Esophagus mucosa (tissue), 1 donor: Measurements from ENCODE around the gene SHFL. TPM values are rescaled to one million over a fixed set of nuclear protein-coding genes. Genes with fewer than 3 reads are reported as not detected.

Experiments
- ATAC-seq: fragments of 200-7000 bp; cut with Tn5 transposase; one replicate; pipeline ENCODE4 v1.9.1; 2020
- total RNA-seq: library from RNA; stranded (reverse); gene quantifications from one replicate; pipeline ENCODE4 v1.2.4, GENCODE V29; 2023
- donor health status: DM: yes; HTN: yes; CAD: no.

SHFL gene
- total RNA-seq, 1 donor from 2014 or later = 11.1 TPM

DNA sequence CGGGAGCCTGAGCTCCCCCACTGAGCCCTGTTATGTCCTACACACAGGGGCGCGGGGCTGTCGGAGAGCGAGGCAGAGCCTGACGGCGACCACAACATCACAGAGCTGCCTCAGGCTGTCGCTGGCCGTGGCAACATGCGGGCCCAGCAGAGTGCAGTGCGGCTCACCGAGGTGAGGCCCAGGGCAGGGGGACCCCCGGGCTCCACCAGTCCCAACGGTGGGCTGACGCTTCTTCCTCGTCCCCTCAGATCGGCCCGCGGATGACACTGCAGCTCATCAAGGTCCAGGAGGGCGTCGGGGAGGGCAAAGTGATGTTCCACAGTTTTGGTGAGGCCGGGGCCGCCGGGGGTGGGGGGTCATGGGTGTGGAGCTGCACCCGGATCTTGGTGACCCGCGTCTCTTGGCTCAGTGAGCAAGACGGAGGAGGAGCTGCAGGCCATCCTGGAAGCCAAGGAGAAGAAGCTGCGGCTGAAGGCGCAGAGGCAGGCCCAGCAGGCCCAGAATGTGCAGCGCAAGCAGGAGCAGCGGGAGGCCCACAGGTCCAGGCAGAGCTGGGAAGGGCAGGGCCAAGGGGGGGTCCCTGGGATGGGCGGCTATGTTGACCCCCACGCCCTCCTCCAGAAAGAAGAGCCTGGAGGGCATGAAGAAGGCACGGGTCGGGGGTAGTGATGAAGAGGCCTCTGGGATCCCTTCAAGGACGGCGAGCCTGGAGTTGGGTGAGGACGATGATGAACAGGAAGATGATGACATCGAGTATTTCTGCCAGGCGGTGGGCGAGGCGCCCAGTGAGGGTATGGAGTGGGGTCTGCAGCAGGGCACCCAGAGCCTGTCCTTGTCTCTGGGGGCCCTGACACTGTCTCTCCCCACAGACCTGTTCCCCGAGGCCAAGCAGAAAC lies 24.2 kb downstream of the SHFL start:
- ATAC-seq = no peak

DNA sequence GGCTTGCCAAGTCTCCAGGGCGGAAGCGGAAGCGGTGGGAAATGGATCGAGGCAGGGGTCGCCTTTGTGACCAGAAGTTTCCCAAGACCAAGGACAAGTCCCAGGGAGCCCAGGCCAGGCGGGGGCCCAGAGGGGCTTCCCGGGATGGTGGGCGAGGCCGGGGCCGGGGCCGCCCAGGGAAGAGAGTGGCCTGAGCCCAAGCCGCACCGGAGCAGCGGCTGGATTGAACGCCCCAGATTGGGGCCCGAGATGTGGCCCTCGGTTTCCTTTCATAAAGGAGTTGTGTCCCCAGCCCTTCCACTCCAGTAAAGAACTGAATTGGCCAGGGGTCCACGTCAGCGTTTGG lies 24.8 kb downstream of the SHFL start:
- no peak for ATAC-seq

DNA sequence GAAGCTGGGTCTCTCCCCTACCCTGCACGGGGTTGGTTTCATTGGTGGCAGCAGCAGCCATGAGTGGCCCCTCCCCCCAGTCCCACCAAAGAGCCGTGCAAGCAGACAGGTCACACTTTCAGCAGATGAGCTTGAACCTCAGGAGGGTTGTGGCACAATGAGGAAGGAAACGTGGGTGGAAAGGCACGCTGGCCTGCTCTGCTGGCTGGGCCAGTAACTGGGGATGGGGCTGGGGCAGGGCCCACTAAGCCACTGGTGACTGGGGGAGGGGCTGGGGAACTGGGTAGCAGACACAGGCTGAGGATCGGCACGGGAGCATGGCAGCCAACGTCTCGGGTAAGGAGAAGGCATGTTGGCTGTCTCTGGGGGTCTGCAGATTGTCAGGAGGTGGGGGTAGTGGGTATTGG lies 25.3 kb downstream of the SHFL start, which contains the start of gene P2RY11:
TSS of gene P2RY11 (plus strand) at position 289 of the 407 bp plus-strand sequence. CDS start at position 318, 29 bp downstream.
- ATAC-seq = no peak

DNA sequence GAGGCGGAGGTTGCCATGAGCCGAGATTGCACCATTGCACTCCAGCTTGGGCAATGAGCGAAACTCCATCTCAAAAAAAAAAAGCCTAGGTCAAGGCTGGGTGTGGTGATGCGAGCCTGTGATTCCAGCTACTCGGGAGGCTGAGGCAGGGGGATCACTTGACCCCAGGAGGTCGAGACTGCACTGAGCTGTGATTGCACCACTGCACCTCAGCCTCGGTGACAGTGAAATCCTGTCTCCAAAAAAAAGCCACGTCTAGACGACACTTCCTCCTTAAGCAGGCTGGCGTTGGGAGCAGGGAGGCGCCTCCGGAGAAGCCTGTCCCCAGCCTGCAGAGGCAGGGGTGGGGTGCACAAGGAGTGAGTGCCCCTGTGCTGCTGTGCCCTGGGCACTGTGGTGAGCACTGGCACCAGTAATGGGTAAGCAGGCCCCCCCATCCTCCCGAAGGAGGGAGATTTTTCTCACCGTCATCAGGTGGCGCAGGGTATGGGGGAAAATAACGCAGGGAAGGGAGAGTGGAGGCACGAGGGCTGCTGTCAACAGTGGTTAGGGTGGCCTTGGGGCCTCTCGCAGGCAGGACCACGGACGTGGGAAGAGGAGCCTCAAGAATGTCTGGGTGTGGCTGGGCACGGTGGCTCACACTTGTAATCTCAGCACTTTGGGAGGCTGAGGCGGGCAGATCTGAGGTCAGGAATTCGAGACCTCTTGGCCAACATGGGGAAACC lies 26.1 kb downstream of the SHFL start:
- ATAC-seq = no peak

DNA sequence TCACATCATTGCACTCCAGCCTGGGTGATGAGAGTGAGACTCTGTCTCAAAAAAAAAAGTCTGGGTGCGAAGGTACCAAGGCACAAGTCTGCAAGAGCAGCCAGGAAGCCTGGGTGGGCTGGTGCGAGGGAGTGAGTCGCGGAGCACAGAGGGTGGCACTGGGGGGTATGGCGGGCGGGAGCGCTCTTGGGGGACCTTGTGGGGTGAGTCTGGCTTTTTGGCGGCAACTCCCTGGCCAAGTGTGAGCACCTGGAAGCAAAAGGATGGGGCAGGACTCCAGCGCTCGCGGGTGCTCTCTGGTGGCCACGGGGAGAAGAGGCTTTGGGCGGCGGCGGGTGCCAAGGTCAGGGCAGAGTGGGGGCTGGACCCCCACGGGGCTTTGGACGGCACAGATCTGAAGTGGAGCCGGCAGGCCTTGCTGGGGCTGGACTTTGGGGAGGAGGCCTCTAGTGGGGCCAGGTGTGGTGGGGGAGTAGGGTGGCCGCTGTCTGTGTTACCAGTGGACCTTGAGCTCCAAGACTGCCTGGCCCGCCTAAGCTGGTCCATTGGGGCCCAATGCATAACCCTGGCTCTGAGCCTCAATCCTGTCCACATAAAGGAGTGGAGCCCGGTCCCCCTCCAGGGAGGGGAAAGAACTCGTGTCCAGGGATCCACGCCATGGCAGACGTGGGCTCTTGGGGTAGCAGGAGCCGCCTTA lies 26.9 kb downstream of the SHFL start:
- ATAC-seq = peak; percentile 41

DNA sequence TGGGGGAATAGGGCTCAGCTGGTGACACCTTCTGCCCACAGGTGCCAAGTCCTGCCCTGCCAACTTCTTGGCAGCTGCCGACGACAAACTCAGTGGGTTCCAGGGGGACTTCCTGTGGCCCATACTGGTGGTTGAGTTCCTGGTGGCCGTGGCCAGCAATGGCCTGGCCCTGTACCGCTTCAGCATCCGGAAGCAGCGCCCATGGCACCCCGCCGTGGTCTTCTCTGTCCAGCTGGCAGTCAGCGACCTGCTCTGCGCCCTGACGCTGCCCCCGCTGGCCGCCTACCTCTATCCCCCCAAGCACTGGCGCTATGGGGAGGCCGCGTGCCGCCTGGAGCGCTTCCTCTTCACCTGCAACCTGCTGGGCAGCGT lies 27.5 kb downstream of the SHFL start:
- ATAC-seq = peak; percentile 2

DNA sequence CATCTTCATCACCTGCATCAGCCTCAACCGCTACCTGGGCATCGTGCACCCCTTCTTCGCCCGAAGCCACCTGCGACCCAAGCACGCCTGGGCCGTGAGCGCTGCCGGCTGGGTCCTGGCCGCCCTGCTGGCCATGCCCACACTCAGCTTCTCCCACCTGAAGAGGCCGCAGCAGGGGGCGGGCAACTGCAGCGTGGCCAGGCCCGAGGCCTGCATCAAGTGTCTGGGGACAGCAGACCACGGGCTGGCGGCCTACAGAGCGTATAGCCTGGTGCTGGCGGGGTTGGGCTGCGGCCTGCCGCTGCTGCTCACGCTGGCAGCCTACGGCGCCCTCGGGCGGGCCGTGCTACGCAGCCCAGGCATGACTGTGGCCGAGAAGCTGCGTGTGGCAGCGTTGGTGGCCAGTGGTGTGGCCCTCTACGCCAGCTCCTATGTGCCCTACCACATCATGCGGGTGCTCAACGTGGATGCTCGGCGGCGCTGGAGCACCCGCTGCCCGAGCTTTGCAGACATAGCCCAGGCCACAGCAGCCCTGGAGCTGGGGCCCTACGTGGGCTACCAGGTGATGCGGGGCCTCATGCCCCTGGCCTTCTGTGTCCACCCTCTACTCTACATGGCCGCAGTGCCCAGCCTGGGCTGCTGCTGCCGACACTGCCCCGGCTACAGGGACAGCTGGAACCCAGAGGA lies 28.0 kb downstream of the SHFL start:
- peak; percentile 41 for ATAC-seq

DNA sequence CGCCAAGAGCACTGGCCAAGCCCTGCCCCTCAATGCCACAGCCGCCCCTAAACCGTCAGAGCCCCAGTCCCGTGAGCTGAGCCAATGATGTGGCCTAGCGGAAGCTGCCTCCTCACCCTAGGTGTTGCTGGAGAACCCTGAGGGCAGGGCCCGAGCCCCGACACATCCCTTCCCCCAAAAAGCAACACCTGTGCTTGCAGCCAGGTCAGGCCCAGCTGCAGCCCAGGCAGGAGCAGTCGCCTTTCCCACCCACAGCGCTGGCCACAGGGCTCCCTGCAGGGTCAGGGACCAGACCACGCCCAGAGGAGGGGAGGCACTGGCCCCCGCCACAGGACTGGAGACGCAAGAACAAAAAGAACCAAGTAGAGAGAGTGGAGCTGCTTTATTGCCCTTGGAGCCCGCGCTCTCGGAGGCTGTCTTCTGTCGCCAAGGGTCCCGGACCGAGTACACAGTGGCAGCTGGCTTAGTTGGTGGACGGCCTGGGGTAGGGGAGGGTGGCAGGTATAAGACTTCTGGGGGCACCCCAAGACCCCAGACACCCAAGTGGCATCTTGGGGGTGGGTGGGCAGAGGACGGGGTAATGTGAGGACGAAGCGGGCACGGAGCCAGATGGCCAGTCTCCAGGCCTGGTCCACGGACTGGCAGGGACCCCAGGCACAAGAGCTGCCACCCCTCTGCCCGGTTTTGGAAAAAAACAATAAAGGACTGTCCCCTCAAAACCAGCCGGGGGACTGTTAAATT lies 28.7 kb downstream of the SHFL start:
- ATAC-seq = peak; percentile 1

DNA sequence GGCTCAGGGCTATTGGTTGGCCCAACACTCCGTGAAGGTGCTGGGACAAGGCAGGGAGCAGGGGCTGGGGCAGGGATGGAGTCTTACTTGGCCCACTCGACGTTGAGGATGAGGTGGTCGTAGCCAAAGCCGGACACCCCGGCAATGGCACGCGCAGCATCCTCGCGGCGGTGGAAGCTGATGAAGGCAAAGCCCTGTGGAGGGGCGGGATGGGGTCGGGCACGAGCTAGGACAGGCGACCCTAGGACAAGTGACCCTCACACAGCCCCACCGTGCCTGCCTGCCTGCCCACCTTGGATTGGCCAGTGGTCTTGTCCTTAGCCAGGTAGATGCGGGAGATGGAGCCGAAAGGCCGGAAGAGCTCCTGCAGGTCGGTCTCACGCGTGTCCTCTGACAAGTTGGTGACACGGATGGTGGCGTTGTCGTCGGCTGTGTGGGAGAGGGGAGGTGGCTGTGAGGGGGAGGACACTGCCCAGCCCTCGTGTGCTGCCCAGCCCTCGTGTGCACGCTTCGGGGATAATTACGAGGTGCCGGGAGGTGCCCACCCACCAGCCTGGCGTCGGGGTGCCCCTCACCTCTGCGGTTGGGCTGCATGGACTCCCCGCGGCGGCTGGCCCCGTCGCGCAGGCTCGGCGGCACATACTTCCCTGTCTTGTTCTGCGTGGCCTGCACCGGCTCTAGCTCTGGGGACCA lies 29.4 kb downstream of the SHFL start:
- ATAC-seq = no peak

DNA sequence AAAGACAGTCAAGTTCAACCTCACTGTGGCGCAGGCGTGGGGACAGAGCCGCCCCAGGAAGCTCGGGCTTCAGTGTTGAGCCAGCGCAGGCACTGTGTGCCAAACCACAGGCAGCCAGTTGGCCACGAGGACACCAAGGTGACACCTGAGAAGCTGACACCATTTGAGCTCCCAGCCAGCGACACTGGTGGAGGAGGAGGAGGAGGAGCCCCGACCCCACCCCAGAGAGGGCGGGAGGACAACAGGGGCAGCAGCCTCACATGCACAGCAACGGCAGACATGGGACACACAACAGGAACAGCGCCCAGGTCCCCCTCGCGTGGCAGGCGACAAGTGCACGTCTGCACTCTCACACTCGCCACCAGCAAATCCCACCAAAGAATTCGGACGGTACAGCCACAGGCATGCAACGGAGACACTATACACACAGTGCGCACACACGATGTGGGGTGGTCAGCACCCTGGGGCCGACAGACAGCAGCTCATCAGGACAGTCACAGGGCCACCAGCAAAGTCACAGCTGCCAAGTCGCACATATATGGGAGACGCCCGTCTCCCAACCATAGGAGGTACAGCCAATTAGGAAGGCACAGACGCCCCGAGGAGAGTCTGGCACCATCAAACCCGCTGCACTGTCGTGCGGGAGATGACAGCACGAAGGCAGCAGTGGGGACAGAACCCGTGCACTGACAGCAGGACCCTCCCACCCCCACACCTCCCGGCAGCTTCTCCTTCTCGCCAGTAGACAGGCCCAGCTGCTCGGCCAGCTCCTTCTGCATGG lies 30.2 kb downstream of the SHFL start:
- no peak for ATAC-seq

DNA sequence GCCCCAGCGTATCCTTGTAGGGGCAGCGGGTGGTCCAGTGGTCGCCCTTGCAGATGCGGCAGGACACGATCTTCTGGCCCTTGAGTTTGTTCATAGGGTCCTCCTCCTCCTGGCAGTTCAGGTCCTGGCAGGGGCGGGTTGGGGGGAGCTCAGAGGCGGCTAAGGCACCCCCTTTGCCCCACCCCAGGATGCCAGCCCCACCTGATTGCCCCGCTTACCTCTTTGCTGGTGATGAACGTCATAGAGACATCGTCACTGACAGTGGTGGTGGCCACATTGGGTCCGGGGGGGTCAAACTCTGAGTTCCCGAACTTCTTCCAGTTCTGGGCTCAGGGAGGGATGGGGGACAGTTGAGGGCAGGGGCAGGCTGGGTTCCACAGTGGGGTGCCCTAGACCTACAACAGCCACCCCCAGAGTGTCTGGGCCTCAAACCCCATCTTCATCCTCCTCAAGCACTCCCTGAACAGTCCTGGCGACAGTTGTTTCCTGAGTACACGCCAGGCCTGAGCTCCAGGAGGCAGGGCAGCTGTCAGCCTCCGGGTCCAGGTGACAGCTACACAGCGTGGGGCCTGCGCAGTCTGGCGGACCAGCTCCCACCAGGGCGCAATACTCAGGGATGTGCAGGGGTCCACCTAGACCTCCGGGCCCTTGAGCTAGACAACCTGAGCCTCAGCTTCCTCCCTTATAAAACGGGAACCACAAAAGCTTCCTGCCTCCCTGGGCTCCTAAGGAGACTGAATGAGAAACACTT lies 30.9 kb downstream of the SHFL start:
- no peak for ATAC-seq

DNA sequence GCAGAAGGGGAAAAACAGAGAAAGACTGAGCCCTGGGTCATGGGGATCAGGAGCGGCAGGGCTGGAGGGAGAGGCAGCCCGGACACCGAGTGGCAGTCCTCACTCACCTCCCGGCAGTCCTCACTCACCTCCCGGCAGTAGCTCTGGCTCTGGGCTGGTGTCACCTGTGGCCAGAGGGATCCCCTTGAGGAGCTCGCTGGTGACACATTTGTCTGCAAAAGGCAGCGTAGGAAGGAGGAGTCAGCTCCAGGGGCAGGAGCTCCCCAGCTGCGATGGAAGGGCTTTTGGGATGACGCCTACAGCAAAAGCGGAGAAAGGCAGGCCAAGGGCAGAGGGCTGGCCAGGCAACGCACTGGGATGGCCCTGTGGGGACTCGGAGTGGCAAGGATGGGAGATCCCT lies 32.8 kb downstream of the SHFL start:
- peak; percentile 2 for ATAC-seq

DNA sequence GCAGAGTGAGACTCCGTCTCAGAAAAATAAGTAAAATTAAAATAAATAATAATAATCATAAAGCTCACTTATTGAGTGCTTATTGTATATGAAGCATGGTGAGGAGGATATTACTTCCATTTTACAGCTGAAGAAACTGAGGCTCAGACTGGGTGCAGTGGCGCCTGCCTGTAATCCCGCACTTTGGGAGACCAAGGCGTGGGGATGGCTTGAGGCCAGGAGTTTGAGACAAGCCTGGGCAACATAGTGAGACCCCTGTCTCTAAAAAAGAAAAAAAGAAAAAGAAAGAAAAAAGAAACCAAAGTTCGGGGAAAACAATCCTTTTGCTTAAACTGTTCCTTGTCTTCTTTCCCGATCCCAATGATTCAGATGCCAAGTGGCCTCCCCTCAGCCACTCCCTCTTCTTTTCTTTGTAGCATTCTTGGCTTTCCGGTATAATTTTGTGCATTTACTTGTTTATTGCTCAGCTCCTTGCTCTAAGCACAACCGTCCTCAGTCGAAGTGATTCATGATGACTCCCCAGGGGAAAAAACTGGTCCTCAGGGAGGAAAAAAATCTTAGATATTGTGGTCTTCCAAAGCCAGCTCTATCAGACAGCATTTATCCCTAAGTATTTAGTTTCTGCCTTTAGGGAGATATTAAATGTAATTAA lies 34.5 kb downstream of the SHFL start:
- peak; percentile 28 for ATAC-seq

DNA sequence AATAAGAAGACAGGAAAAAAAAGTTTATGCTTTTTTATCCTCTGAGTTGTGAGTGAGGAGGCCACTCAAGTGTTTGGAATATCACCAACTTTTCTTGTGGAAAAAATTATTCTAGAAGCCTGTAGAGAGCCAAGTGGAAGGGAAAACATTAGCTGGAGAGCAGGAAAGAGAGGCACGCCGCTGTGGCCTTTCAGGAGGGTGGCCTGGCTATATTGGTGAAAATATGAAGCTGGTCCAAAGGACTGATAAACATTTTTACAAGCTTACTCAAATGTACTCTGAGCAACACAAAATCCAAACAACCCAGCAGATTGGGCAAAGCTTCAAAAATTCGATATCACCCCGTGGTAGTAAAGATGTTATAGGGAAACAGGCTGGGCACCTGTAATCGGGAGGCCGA lies 35.9 kb downstream of the SHFL start:
- ATAC-seq = no peak

DNA sequence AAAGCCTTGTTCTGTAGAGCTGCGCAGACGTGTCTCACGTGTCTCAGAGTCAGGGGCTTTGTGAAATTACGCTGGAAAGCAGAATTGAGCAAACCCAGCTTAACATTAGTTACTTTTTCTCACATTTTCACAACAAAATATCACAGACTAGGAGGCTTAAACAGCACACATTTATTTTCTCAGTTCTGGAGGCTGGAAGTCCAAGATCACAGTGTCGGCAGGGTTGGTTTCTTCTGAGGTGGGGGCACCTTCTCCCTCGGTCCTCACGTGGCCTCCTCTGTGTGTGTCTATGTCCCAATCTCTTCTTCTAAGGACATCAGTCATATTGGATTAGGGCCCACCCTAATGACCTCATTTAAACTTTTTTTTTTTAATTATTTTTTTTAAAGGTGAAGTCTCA lies 38.3 kb downstream of the SHFL start:
- no peak for ATAC-seq

DNA sequence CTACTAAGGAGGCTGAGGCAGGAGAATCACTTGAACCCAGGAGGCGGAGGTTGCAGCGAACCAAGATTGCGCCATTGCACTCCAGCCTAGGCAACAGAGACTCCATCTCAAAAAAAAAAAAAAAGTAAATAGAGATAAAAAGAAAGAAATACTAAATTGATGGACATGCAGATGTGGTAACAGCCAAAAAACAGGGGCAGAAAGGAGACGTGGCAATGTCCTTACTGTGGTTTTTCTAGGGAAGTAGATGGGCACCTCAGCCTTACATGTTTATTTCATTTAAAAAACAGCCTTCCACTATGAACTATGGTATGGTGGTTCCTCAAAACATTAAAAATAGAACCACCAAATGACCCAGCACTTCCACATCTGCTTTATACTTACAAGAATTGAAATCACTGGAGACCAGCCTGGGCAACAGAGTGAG lies 40.1 kb downstream of the SHFL start:
- ATAC-seq = no peak

DNA sequence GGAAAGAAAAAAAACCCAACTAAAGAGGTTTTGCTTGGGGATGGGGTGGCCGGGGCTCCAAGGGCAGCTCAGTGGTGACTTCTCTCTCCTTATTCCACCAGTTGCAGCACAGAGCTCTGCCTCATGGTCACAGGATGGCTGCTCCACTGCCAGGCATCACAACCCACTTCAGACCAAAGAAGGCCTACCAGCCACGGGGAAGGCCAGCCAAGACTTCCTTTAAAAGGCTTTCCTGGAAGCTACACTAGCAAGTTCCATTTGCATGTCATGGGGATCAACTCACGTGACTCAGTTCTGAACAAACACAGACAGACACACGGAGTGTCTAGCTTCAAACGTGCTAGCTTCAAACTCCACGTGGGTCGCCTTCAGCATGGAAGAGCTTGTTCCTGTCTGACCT lies 46.8 kb downstream of the SHFL start:
- ATAC-seq = peak; percentile 24

DNA sequence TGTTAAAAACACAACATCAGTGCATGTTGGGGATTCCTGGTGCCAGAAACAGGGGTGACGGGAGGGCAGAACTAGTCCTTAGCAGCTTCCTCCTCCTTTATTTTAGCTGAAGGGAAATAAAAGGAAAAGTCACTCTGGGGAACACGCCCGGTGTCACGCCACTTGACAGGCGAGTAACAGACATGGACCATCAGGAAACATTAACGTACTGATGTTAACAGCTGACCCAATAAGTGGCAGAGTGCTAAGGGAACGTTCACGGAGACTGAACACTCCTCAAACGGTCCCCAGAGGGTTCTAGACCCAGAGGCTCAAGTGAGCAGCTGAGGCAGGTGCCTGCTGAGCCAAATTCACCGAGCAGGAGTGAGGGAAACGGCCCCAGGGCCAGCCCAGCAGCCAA lies 47.5 kb downstream of the SHFL start:
- ATAC-seq = no peak

DNA sequence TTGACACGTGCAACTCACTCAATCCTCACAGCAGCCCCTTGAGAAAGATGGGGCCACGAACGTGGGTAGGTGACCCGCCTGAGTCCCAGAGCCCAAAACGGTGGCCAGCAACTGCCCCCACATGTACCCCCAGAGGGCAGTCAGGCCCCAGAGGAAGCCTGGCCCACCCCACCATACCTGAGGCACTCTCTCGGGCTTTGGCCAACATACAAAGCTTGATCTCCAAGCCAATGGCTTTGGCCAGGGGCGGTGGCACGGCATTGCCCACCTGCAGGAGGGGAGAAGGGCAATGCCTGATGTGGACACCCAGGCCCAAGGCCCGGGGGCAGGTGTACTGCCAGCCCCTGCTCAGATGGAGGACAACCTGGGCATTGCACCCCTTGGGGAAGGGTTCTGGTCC lies 47.9 kb downstream of the SHFL start:
- no peak for ATAC-seq
